ENCODE data around the gene ASIC1.
"Not testable (repeated sequence)": the region's sequence is repeated elsewhere in the genome, so short reads cannot be mapped to it uniquely, and the experiment has no call there.

The ASIC1 gene

DNA sequence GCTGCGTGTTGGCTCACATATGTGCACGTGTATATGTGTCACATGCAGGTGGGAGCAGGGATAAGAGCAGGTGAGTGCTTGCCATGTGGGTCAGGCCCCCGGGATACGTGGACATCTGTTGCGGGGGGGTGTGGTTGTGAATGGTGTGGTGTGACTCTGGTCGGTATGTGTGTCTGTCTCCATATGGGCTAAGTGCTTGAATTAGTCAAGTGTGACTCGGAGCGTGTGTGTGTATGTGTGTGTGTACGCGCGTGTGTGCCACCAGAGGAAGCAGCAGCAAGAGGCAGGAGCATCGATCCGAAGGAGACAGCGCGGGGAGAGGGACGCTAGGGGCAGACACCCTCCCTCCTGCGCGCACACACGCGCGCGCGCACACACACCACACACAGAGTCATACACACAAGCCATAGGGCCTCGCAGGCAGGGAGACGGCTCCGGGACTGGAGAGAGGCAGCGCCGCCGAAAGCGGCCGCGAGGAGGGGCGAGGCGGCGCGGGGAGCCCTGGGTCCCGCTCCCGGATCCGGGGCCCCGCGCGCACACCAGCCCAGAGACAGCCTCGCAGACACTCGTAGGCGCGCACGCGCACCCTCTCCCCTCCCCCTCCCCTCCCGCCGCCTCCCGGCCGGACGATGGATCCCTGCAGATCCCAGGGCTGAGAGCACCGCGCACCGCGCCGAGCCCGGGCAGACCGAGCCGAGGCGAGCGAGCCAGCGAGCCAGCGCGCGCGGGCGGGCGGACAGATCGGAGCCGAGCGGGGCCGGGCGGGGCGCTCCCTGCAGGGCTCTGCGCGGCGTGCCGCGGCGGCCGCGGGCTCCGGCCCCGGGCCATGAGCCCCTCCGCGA lies at the start of gene ASIC1:
TSS of gene ASIC1 (plus strand) at position 597 of the 842 bp plus-strand sequence. CDS start 1,171 bp downstream, outside the sequence.
- DNase-seq (ENCODE audit: low read depth in 2 of 2): peak; percentile 39 to 48

GRCh38 chr12:50013361-50014147 lies 43.8 kb upstream of the ASIC1 start:
- no peak for DNase-seq (ENCODE audit: low read depth in 2 of 2)

DNA sequence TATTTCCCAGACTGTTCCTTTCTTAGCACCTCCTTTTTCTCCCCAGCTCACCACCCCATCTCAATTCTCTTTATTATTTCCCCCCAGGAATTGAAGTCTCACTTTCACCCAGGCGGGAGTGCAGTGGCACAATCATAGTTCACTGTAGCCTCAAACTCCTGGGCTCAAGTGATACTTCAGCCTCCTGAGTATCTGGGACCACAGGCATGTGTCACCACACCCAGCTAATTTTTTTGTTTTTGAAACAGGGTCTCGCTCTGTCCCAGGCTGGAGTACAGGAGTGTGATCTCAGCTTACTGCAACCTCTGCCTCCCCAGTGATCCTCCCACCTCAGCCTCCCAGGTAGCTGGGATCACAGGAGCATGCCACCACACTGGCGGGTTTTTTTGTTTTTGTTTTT lies 43.1 kb upstream of the ASIC1 start:
- no peak for DNase-seq (ENCODE audit: low read depth in 2 of 2)

DNA sequence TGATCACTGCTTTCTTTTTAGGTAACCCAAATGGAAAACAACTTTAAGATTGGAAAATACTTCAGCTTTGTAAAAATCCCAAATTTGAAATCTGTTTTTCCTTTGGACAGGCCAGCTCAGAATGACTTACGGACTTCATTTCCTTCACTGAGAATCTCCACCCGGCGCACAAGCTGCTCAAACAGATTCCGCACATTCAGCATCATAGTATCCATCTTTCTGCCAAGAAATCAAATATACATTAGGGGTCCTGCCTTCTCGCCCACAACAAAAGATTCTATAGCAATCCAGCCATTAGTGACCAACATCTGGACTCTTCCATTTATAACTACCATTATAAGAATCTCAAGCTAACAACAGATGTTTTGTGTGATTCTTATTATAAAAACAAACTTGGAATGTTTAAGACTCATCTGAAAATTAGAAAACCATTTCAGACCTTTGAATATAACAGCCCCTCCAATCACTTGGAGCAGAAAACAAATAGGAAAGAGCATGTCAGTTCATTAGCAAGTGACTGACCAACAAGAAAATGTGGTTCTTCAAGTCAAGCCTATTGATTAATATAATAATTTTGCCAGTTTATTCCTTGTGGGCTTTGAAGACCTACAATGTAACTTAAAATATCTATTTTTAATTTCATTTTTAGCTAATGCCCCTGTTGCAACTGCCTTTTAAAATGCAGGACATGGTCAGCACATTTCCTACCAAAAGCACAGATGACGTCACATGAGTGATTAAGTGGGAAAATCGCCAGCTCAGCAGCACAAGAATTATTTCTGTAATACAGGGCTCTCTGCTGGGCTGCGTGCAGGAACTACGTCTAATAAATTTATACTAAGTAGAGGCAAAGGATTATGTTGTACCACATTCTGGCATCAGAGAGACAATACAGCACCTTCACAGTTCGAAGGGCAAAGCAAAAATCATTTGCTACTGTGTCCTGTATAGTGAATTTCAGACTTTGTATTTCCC lies 40.6 kb upstream of the ASIC1 start:
- no peak for DNase-seq (ENCODE audit: low read depth in 2 of 2)

- no peak for DNase-seq (ENCODE audit: low read depth in 2 of 2)
Observed at GRCh38 chr12:50017641-50018040, 39.8 kb upstream of the ASIC1 start.

DNA sequence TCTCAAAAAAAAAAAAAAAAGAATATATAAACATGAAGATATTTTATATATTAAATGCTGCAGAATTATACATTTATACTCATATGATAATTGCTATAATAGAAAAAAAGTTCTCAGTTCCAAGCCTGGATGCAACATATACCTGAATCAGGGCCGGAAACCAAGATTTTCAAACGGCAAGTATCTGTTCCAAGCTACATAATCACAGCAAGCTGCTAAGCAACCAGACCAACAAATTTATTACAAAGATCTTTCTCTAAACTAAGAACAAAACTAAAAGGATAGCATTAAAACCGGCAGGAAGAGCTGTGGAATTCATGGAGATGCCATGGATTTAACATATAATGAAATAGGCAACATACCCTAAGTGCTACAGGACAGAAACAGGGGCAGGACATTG lies 39.2 kb upstream of the ASIC1 start:
- DNase-seq (ENCODE audit: low read depth in 2 of 2): no peak

GRCh38 chr12:50018968-50019367 lies 38.4 kb upstream of the ASIC1 start:
- no peak for DNase-seq (ENCODE audit: low read depth in 2 of 2)

DNA sequence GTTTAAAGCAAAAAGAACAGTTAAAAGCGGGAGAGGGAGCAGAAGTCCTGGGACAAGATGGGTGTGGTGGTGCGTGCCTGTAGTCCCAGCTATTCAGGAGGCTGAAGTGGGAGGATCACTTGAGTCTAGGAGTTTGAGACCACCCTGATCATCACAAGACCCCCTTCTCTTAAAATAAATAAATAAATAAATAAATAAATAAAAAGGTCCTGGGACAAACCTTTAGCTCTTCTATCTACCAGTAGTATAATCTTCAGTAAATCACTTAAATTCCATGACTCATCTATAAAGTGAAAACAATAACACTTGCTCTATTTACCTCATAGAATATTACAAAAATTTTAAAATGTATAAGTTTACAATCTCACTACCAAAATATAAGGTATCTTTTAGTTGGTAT lies 37.9 kb upstream of the ASIC1 start:
- no peak for DNase-seq (ENCODE audit: low read depth in 2 of 2)

DNA sequence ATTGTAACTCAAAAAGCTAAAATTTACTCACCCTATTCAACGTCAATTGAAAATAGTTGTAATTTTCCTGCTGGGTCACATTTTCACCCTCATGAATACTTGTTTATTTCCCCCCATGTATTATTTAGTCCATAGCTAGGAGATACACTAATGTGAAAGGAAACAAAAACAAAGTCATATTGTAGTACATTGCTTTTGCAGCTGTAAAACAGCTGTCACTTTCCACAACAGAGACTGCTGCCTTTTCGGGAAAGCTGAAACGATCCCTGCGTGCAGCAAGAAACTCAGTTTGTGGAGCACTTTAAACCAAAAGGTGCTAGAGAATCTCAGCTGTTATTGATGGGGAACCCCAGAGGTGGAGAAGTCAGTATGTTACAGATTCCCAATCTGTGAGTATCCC lies 36.4 kb upstream of the ASIC1 start:
- no peak for DNase-seq (ENCODE audit: low read depth in 2 of 2)

DNA sequence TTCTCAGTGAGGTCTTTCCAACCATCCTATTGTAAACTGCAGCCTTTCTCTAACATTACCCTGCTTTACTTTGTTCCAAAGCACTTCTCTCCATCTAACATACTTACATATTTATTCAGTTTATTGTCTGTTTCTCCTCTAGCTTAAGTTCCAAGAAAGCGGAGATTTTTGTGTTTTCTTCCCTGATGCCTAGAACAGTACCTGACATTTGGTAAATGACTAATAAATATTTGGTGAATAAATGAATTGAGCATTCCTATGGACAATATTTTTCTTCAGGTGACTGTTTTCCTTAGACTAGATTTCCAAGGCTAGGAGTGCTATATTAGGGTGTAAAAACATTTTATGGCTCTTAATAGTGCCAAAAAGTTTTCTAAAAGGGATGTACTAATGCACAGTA lies 34.5 kb upstream of the ASIC1 start:
- no peak for DNase-seq (ENCODE audit: low read depth in 2 of 2)

DNA sequence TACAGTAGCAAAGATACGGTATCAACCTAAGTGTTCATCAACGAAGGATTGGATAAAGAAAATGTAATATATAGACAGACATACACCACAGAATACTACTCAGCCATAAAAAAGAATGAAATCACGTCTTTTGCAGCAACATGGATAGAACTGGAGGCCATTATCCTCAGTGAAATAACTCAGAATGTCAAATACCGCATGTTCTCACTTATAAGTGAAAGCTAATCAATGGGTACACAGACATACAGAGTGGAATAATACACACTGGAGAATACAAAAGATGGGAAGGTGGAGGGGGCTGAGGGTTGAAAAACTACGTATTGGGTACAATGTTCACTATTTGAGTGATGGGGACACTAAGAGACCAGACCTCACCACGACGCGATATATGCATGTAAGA lies 33.2 kb upstream of the ASIC1 start:
- DNase-seq (ENCODE audit: low read depth in 2 of 2): no peak

DNA sequence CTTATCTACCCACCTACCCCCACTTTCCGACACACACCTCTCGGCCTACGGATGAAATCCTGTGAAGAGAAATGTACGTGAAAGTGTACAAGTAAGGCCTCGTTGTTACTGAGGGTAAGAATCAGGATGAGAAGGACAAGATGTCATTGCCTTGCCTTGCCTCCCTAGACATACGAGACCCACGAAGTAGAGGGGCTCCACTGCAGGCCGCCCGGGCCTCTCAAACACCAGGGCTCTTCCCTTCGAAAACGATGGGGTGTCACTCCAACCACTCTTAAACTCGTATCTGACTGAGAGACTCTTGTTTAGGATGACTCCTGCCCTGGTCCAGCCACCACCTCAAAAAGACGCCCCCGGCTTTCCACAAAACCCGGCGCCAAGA lies 32.6 kb upstream of the ASIC1 start:
- DNase-seq (ENCODE audit: low read depth in 2 of 2): peak in 1 of 2 donors; percentile 13

DNA sequence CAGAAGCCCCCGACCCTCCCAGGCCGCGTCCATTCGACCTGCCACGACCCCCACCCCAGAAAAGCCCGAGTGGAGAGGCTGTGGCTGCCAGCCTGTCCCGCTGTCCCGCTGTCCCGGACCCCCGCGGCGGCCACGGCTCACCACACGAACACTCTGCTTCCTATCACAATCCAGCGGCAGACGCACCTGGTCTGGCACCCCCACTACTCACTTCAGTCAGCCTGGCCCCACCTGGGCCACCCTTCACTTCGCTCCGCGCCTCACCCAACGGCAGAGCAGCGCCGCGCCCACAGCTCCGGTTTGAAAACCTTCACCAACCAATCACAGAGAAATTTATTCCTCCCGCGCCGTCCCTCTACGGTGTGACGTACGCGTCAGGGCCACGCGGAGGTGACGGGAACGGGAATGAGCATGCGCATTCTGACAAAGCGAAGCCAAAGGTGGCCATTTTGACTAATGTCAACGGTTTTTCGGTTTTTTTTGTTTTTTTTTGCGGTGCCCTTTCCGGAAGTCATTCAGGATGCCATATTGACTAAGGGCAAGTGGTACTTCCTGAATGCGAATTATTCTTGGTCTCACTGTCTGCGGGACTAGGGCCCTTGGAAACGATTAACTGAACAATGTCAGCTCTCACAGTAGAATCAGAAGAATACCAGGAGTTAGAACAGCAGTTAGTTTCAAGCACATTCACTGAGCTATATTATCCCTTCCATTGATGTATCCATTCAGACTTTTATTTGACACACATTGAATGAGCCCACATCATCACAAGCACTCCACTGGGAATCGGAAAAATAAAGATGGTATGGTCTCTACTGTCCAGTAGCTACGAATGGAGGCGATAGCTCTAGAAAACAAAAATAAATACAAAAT lies 32.0 kb upstream of the ASIC1 start, which contains the start of gene RACGAP1:
TSS of gene RACGAP1 (minus strand) at position 308 of the 873 bp plus-strand sequence. CDS start 8,779 bp downstream, outside the sequence.
- DNase-seq (ENCODE audit: low read depth in 2 of 2): peak; percentile 85 to 91

DNA sequence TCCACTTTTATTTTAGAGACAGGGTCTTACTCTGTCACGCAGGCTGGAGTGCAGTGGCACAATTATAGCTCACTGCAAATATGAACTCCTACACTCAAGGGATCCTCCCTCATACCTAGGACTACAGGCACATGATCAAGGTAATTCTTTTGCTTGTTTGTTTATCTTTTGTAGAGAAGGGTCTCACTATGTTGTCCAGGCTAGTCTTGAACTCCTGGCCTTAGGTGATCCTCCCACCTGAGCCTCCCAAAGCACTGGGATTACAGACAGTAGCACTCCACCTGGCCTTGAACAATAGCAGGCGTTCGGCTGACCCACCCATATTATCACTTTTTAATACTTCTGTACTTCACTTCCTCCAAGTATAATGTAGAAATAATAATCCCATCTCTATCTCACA lies 30.7 kb upstream of the ASIC1 start:
- no peak for DNase-seq (ENCODE audit: low read depth in 2 of 2)

DNA sequence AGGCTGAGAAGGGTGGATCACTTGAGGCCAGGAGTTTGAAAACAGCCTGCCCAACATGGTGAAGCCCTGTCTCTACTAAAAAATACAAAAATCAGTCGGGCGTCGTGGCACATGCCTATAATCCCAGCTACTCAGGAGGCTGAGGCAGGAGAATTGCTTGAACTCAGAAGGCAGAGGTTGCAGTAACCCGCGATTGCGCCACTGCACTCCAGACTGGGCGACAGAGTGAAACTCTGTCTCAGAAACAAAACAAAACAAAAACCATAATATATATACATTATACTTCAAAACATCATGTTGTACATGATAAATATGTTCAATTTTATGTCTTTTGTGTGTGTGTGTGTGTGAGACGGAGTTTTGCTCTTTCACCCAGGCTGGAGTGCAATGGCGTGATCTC lies 26.9 kb upstream of the ASIC1 start:
- not testable (repeated sequence) for DNase-seq (ENCODE audit: low read depth in 2 of 2)

DNA sequence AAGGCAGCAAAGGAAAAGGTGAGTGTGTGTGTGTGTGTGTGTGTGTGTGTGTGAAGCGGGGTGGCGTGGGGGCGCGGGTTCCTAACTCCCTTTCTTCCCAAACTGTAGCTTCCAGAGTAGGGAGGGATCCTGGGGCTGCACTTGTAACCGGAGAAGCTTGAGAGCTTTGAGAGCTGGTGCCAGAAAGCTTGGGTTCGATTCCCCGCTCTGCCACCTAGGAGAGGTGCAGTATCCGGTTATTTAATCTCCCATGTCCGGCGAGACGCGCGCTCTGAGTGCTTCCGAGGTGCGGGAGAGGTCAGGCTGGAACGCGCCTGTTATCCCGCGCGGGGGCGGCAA lies 24.9 kb upstream of the ASIC1 start:
- no peak for DNase-seq (ENCODE audit: low read depth in 2 of 2)

- no peak for DNase-seq (ENCODE audit: low read depth in 2 of 2)
Observed at GRCh38 chr12:50032854-50033581, 24.4 kb upstream of the ASIC1 start.

GRCh38 chr12:50038336-50038735 lies 19.1 kb upstream of the ASIC1 start:
- DNase-seq (ENCODE audit: low read depth in 2 of 2): no peak

GRCh38 chr12:50039151-50039835 lies 18.1 kb upstream of the ASIC1 start:
- DNase-seq (ENCODE audit: low read depth in 2 of 2): peak; percentile 84 to 98

DNA sequence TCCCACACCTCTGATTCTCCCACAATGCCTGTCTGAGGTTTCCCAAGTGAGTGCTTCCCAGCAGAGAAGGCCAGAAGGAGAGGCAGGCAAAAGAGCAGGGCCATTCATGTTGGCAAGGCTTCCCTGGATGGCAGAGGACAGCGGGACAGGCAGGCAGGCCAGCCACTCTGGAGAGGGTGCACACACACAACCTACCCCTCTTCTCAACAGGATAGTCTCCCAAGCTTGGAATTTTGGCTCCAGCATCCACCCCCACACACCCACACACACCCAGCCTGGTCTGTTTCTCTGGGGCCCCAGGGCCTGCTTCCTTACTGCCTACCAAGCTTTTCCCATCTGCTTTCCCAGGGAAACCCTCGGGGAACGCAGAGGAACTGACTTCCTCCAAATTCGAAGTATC lies 16.7 kb upstream of the ASIC1 start:
- DNase-seq (ENCODE audit: low read depth in 2 of 2): no peak
